Nephron progenitor cell (in vitro differentiated cells): ENCODE data around the gene FXYD7.
"Not testable (repeated sequence)": the region's sequence is repeated elsewhere in the genome, so short reads cannot be mapped to it uniquely, and the experiment has no call there.

Source experiments
- DNase-seq: peaks from one replicate; pipeline ENCODE4 v3.0.0; 2021
- H3K27ac Mint-ChIP-seq: 2 replicates; pipeline ENCODE4 v1.8.0; 2021; ENCODE audit warnings: mild to moderate bottlenecking, moderate library complexity, mixed read lengths
- H3K27me3 Mint-ChIP-seq: 2 replicates; pipeline ENCODE4 v1.8.0; 2021; ENCODE audit warnings: mild to moderate bottlenecking, low read depth, mixed read lengths; ENCODE audit not compliant: poor library complexity
- H3K36me3 Mint-ChIP-seq: 2 replicates; pipeline ENCODE4 v1.8.0; 2021; ENCODE audit warnings: low read depth, mixed read lengths
- H3K4me1 Mint-ChIP-seq: 2 replicates; pipeline ENCODE4 v1.8.0; 2021; ENCODE audit warnings: mixed read lengths
- H3K4me3 Mint-ChIP-seq: 2 replicates; pipeline ENCODE4 v1.8.0; 2021; ENCODE audit warnings: mild to moderate bottlenecking, moderate library complexity, mixed read lengths
- H3K9me3 Mint-ChIP-seq: 2 replicates; pipeline ENCODE4 v1.8.0; 2021; ENCODE audit warnings: mild to moderate bottlenecking, moderate library complexity, mixed read lengths
- TF ChIP-seq, protein P1 (sequence below): fragments of 200-600 bp; sonication (generic); IDR thresholded peaks from 2 replicates; pipeline ENCODE4 v1.5.0; 2021; ENCODE audit warnings: antibody characterized with exemption

FXYD7 gene

DNA sequence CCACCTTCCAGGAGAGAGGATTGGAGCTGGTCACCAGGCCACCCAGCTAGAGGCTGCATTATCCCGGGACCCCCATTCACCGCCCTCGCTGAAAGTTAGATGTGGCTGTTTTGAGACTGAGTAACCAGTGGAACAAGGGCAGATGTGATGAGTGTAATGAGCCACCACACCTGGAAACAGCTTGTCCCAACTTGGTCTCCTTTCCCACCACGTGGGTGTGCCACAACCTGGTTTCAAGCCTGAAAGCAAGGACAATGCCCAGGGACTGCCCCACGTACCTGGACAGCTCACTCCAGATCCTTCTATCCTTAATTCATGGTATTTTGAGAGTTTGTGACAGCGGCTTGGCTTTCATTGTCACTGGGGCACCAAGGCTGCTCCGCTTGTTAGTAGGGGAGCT is 15.2 kb upstream of the FXYD7 start:
- Mint-ChIP-seq H3K36me3 (no peaks in the 10 kb centered on the region), H3K27me3 (peaks cover 3% of the 10 kb centered on the region), H3K27ac (no peak overlapping the region), H3K4me1 (peaks cover 44% of the 10 kb centered on the region), H3K9me3 (no peaks in the 10 kb centered on the region), H3K4me3 (no peak overlapping the region)
- TF ChIP-seq, protein P1, sequence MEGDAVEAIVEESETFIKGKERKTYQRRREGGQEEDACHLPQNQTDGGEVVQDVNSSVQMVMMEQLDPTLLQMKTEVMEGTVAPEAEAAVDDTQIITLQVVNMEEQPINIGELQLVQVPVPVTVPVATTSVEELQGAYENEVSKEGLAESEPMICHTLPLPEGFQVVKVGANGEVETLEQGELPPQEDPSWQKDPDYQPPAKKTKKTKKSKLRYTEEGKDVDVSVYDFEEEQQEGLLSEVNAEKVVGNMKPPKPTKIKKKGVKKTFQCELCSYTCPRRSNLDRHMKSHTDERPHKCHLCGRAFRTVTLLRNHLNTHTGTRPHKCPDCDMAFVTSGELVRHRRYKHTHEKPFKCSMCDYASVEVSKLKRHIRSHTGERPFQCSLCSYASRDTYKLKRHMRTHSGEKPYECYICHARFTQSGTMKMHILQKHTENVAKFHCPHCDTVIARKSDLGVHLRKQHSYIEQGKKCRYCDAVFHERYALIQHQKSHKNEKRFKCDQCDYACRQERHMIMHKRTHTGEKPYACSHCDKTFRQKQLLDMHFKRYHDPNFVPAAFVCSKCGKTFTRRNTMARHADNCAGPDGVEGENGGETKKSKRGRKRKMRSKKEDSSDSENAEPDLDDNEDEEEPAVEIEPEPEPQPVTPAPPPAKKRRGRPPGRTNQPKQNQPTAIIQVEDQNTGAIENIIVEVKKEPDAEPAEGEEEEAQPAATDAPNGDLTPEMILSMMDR, result no peak
- DNase-seq, result no peak

- Mint-ChIP-seq H3K36me3 (no peaks in the 10 kb centered on the region), H3K4me3 (no peak overlapping the region), H3K9me3 (no peaks in the 10 kb centered on the region), H3K27ac (peak overlapping the region; percentile 96), H3K4me1 (peaks cover 37% of the 10 kb centered on the region), H3K27me3 (peaks cover 3% of the 10 kb centered on the region)
- TF ChIP-seq, protein P1, result no peak
- no peak for DNase-seq
Observed at GRCh38 chr19:35128398-35129057, 14.5 kb upstream of the FXYD7 start.

- not testable (repeated sequence) for H3K27ac Mint-ChIP-seq, H3K9me3 Mint-ChIP-seq, H3K36me3 Mint-ChIP-seq, H3K27me3 Mint-ChIP-seq, DNase-seq, H3K4me3 Mint-ChIP-seq
- H3K4me1 Mint-ChIP-seq, result peaks cover 39% of the 10 kb centered on the region
Observed at GRCh38 chr19:35129724-35130274, 13.3 kb upstream of the FXYD7 start.

- DNase-seq, result no peak
- Mint-ChIP-seq H3K4me3 (no peak overlapping the region), H3K9me3 (no peaks in the 10 kb centered on the region), H3K36me3 (no peaks in the 10 kb centered on the region), H3K27ac (no peak overlapping the region), H3K4me1 (peaks cover 42% of the 10 kb centered on the region), H3K27me3 (peaks cover 3% of the 10 kb centered on the region)
- TF ChIP-seq, protein P1, result no peak
Observed at GRCh38 chr19:35130761-35131720, 12.0 kb upstream of the FXYD7 start.

GRCh38 chr19:35132254-35132653 is 10.8 kb upstream of the FXYD7 start:
- no peak overlapping the region for H3K4me3 Mint-ChIP-seq
- H3K9me3 Mint-ChIP-seq, result no peaks in the 10 kb centered on the region
- no peak for DNase-seq
- no peaks in the 10 kb centered on the region for H3K36me3 Mint-ChIP-seq
- peaks cover 4% of the 10 kb centered on the region for H3K27me3 Mint-ChIP-seq
- TF ChIP-seq, protein P1, result no peak
- peaks cover 49% of the 10 kb centered on the region for H3K4me1 Mint-ChIP-seq
- H3K27ac Mint-ChIP-seq, result no peak overlapping the region

DNA sequence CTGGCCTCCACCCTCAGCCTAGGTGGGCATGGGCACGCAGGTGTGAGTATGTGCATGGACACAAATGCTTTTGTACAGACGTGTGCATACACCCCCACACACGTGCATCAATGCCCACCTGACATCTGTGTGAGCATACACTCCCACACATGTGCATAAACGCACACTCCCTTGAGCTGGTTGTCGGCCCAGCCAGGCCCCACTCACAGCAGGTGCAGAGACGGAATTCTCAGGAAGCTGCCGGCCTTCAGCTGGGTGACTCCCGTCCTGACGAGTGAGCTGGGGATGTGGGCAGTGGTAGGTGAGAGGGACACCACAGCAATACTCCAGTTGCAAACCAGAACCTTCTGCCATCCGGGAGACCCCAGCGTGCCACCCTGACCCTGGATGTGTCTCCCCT is 9.2 kb upstream of the FXYD7 start:
- no peaks in the 10 kb centered on the region for H3K36me3 Mint-ChIP-seq
- TF ChIP-seq, protein P1, result no peak
- H3K4me3 Mint-ChIP-seq, result no peak overlapping the region
- H3K27me3 Mint-ChIP-seq, result peaks cover 11% of the 10 kb centered on the region
- no peak overlapping the region for H3K27ac Mint-ChIP-seq
- H3K4me1 Mint-ChIP-seq, result peaks cover 56% of the 10 kb centered on the region
- DNase-seq, result no peak
- no peaks in the 10 kb centered on the region for H3K9me3 Mint-ChIP-seq
